ENCODE results near the gene SIGMAR1. TPM values are rescaled to one million over a fixed set of nuclear protein-coding genes. Genes with fewer than 3 reads are reported as not detected.

SIGMAR1 gene
- total and polyA plus RNA-seq, 5 donors from 2014 or later, result 34.1 to 130 (median 115) TPM

GRCh38 chr9:34636791-34637355 lies 714 bp downstream of the SIGMAR1 start:
- H3K4me1 Mint-ChIP-seq, result peaks cover 9 to 49% (median 22%) of the 10 kb centered on the region in 4 donors
- no peaks in the 10 kb centered on the region for H3K9me3 ChIP-seq (ENCODE audit: control insufficient read depth in 2 of 2, low read length in 2 of 2)

GRCh38 chr9:34635556-34635955 lies 2.0 kb downstream of the SIGMAR1 start:
- H3K36me3 ChIP-seq (ENCODE audit: control insufficient read depth, insufficient read depth, low read length), result no peaks in the 10 kb centered on the region
- ATAC-seq (ENCODE audit: low read depth in 2 of 2) (no peak), DNase-seq (no peak)
- no peaks in the 10 kb centered on the region for H3K27me3 Mint-ChIP-seq
- peaks cover 4% of the 10 kb centered on the region for H3K36me3 Mint-ChIP-seq
- no peaks in the 10 kb centered on the region for H3K27me3 ChIP-seq (ENCODE audit: control insufficient read depth, insufficient read depth, low read length)
- H3K4me3 Mint-ChIP-seq, result peak overlapping the region in 3 of 4 donors; percentile 57 to 85 (median 70)
- H3K4me1 ChIP-seq (ENCODE audit: control insufficient read depth, insufficient read depth, low read length, poor library complexity, severe bottlenecking), result peaks cover 30% of the 10 kb centered on the region
- H3K4me3 ChIP-seq (ENCODE audit: low read depth, low read length), result no peak overlapping the region
- peaks cover 9 to 49% (median 22%) of the 10 kb centered on the region in 4 donors for H3K4me1 Mint-ChIP-seq
- no peak overlapping the region for H3K27ac ChIP-seq (ENCODE audit: insufficient read depth, low read length, poor library complexity, severe bottlenecking)
- H3K9me3 Mint-ChIP-seq, result peaks cover 0 to under 1% (median 0%) of the 10 kb centered on the region in 7 donors
- peak overlapping the region in 1 of 3 donors; percentile 71 for H3K27ac Mint-ChIP-seq
- H3K9me3 ChIP-seq (ENCODE audit: control insufficient read depth in 2 of 2, low read length in 2 of 2), result no peaks in the 10 kb centered on the region

More at GRCh38 chr9:34636791-34637355, 714 bp downstream of the SIGMAR1 start:
- Mint-ChIP-seq H3K27me3 (no peaks in the 10 kb centered on the region), H3K4me3 (peak overlapping the region; percentile 91 to 98 (median 94)), H3K27ac (peak overlapping the region; percentile 76 to 92 (median 86)), H3K9me3 (no peaks in the 10 kb centered on the region), H3K36me3 (peaks cover 4% of the 10 kb centered on the region)
- no peaks in the 10 kb centered on the region for H3K27me3 ChIP-seq (ENCODE audit: control insufficient read depth, insufficient read depth, low read length)
- peak overlapping the region; percentile 74 for H3K27ac ChIP-seq (ENCODE audit: insufficient read depth, low read length, poor library complexity, severe bottlenecking)
- ATAC-seq (ENCODE audit: low read depth in 2 of 2) (peak in 1 of 2 donors; percentile 3), DNase-seq (peak in 1 of 3 donors; percentile 25)
- H3K4me1 ChIP-seq (ENCODE audit: control insufficient read depth, insufficient read depth, low read length, poor library complexity, severe bottlenecking), result peaks cover 30% of the 10 kb centered on the region
- peak overlapping the region; percentile 62 for H3K4me3 ChIP-seq (ENCODE audit: low read depth, low read length)
- H3K36me3 ChIP-seq (ENCODE audit: control insufficient read depth, insufficient read depth, low read length), result no peaks in the 10 kb centered on the region

GRCh38 chr9:34634551-34635248 lies 2.9 kb downstream of the SIGMAR1 start:
- H3K27ac ChIP-seq (ENCODE audit: insufficient read depth, low read length, poor library complexity, severe bottlenecking), result no peak overlapping the region
- Mint-ChIP-seq H3K4me1 (peaks cover 9 to 49% (median 22%) of the 10 kb centered on the region in 4 donors), H3K27me3 (peaks cover 6% of the 10 kb centered on the region), H3K27ac (peak overlapping the region in 1 of 3 donors; percentile 20), H3K4me3 (peak overlapping the region in 3 of 4 donors; percentile 18 to 73 (median 53)), H3K36me3 (peaks cover 4% of the 10 kb centered on the region), H3K9me3 (peaks cover 0 to 2% (median 0%) of the 10 kb centered on the region in 7 donors)
- H3K4me1 ChIP-seq (ENCODE audit: control insufficient read depth, insufficient read depth, low read length, poor library complexity, severe bottlenecking), result peaks cover 30% of the 10 kb centered on the region
- DNase-seq, result no peak
- H3K9me3 ChIP-seq (ENCODE audit: control insufficient read depth in 2 of 2, low read length in 2 of 2), result no peaks in the 10 kb centered on the region
- no peak for ATAC-seq (ENCODE audit: low read depth in 2 of 2)
- H3K4me3 ChIP-seq (ENCODE audit: low read depth, low read length), result no peak overlapping the region
- H3K36me3 ChIP-seq (ENCODE audit: control insufficient read depth, insufficient read depth, low read length), result no peaks in the 10 kb centered on the region
- peaks cover 6% of the 10 kb centered on the region for H3K27me3 ChIP-seq (ENCODE audit: control insufficient read depth, insufficient read depth, low read length)

GRCh38 chr9:34633851-34634550 lies 3.6 kb downstream of the SIGMAR1 start:
- Mint-ChIP-seq H3K27ac (peak overlapping the region in 1 of 3 donors; percentile 57), H3K36me3 (peaks cover 4% of the 10 kb centered on the region), H3K4me3 (peak overlapping the region; percentile 16 to 73 (median 42)), H3K27me3 (peaks cover 13% of the 10 kb centered on the region), H3K9me3 (peaks cover 0 to 2% (median 0%) of the 10 kb centered on the region in 7 donors), H3K4me1 (peaks cover 9 to 54% (median 22%) of the 10 kb centered on the region in 4 donors)
- Histone ChIP-seq H3K27ac (ENCODE audit: insufficient read depth, low read length, poor library complexity, severe bottlenecking) (no peak overlapping the region), H3K27me3 (ENCODE audit: control insufficient read depth, insufficient read depth, low read length) (peaks cover 11% of the 10 kb centered on the region), H3K4me3 (ENCODE audit: low read depth, low read length) (no peak overlapping the region), H3K4me1 (ENCODE audit: control insufficient read depth, insufficient read depth, low read length, poor library complexity, severe bottlenecking) (peaks cover 35% of the 10 kb centered on the region), H3K36me3 (ENCODE audit: control insufficient read depth, insufficient read depth, low read length) (no peaks in the 10 kb centered on the region), H3K9me3 (ENCODE audit: control insufficient read depth in 2 of 2, low read length in 2 of 2) (no peaks in the 10 kb centered on the region)
- ATAC-seq (ENCODE audit: low read depth in 2 of 2), result peak; percentile 24 to 32
- peak; percentile 65 to 78 (median 71) for DNase-seq

- H3K9me3 ChIP-seq (ENCODE audit: control insufficient read depth in 2 of 2, low read length in 2 of 2), result no peaks in the 10 kb centered on the region
- peaks cover 8% of the 10 kb centered on the region for H3K36me3 Mint-ChIP-seq
- H3K27me3 Mint-ChIP-seq, result peaks cover 20% of the 10 kb centered on the region
- peaks cover 0 to 2% (median 0%) of the 10 kb centered on the region in 7 donors for H3K9me3 Mint-ChIP-seq
- no peak for ATAC-seq (ENCODE audit: low read depth in 2 of 2)
- H3K27ac ChIP-seq (ENCODE audit: insufficient read depth, low read length, poor library complexity, severe bottlenecking), result no peak overlapping the region
- H3K4me1 ChIP-seq (ENCODE audit: control insufficient read depth, insufficient read depth, low read length, poor library complexity, severe bottlenecking), result peaks cover 39% of the 10 kb centered on the region
- no peak for DNase-seq
- H3K4me3 ChIP-seq (ENCODE audit: low read depth, low read length), result no peak overlapping the region
- H3K27ac Mint-ChIP-seq, result no peak overlapping the region
- H3K36me3 ChIP-seq (ENCODE audit: control insufficient read depth, insufficient read depth, low read length), result no peaks in the 10 kb centered on the region
- peaks cover 14% of the 10 kb centered on the region for H3K27me3 ChIP-seq (ENCODE audit: control insufficient read depth, insufficient read depth, low read length)
- peak overlapping the region in 1 of 4 donors; percentile 73 for H3K4me3 Mint-ChIP-seq
- H3K4me1 Mint-ChIP-seq, result peaks cover 14 to 51% (median 20%) of the 10 kb centered on the region in 4 donors
Observed at GRCh38 chr9:34633166-34633565, 4.4 kb downstream of the SIGMAR1 start.

GRCh38 chr9:34630402-34631154 lies 7.0 kb downstream of the SIGMAR1 start:
- Histone ChIP-seq H3K9me3 (ENCODE audit: control insufficient read depth in 2 of 2, low read length in 2 of 2) (no peaks in the 10 kb centered on the region), H3K27ac (ENCODE audit: insufficient read depth, low read length, poor library complexity, severe bottlenecking) (no peak overlapping the region), H3K36me3 (ENCODE audit: control insufficient read depth, insufficient read depth, low read length) (no peaks in the 10 kb centered on the region), H3K4me1 (ENCODE audit: control insufficient read depth, insufficient read depth, low read length, poor library complexity, severe bottlenecking) (peaks cover 22% of the 10 kb centered on the region), H3K4me3 (ENCODE audit: low read depth, low read length) (no peak overlapping the region), H3K27me3 (ENCODE audit: control insufficient read depth, insufficient read depth, low read length) (peaks cover 37% of the 10 kb centered on the region)
- peaks cover 8% of the 10 kb centered on the region for H3K36me3 Mint-ChIP-seq
- H3K9me3 Mint-ChIP-seq, result peaks cover 0 to 3% (median 0%) of the 10 kb centered on the region in 7 donors
- DNase-seq (no peak), ATAC-seq (ENCODE audit: low read depth in 2 of 2) (no peak)
- peaks cover 12 to 40% (median 12%) of the 10 kb centered on the region in 4 donors for H3K4me1 Mint-ChIP-seq
- no peak overlapping the region for H3K27ac Mint-ChIP-seq
- peak overlapping the region in 3 of 4 donors; percentile 35 to 70 (median 56) for H3K4me3 Mint-ChIP-seq
- H3K27me3 Mint-ChIP-seq, result peaks cover 43% of the 10 kb centered on the region

GRCh38 chr9:34629491-34629808 lies 8.1 kb downstream of the SIGMAR1 start:
- Mint-ChIP-seq H3K27ac (no peak overlapping the region), H3K4me3 (peak overlapping the region; percentile 70 to 83 (median 82)), H3K9me3 (peaks cover 0 to 3% (median 0%) of the 10 kb centered on the region in 7 donors), H3K4me1 (peaks cover 12 to 29% (median 12%) of the 10 kb centered on the region in 4 donors), H3K36me3 (peaks cover 8% of the 10 kb centered on the region), H3K27me3 (peaks cover 47% of the 10 kb centered on the region)
- ATAC-seq (ENCODE audit: low read depth in 2 of 2) (no peak), DNase-seq (no peak)
- H3K36me3 ChIP-seq (ENCODE audit: control insufficient read depth, insufficient read depth, low read length), result no peaks in the 10 kb centered on the region
- H3K9me3 ChIP-seq (ENCODE audit: control insufficient read depth in 2 of 2, low read length in 2 of 2), result no peaks in the 10 kb centered on the region
- H3K27me3 ChIP-seq (ENCODE audit: control insufficient read depth, insufficient read depth, low read length), result peaks cover 40% of the 10 kb centered on the region
- H3K4me3 ChIP-seq (ENCODE audit: low read depth, low read length), result no peak overlapping the region
- H3K27ac ChIP-seq (ENCODE audit: insufficient read depth, low read length, poor library complexity, severe bottlenecking), result no peak overlapping the region
- peaks cover 19% of the 10 kb centered on the region for H3K4me1 ChIP-seq (ENCODE audit: control insufficient read depth, insufficient read depth, low read length, poor library complexity, severe bottlenecking)
